CD4-positive, alpha-beta T cell treated with Interleukin-10 for 1 hour (primary cell): ENCODE measurements around the gene NFE2L3.
"Not testable (repeated sequence)": the region's sequence is repeated elsewhere in the genome, so short reads cannot be mapped to it uniquely, and the experiment has no call there.

Source experiments
- DNase-seq: peaks from one replicate; pipeline ENCODE4 v3.0.0-alpha.2; 2020

NFE2L3 gene

GRCh38 chr7:26147646-26148306 lies 4.2 kb upstream of the NFE2L3 start:
- DNase-seq: not testable (repeated sequence)

- DNase-seq: not testable (repeated sequence)
These were observed 3.7 kb upstream of the NFE2L3 start for GRCh38 chr7:26148307-26148700.

- no peak for DNase-seq
These were observed 2.5 kb upstream of the NFE2L3 start for GRCh38 chr7:26149391-26149977.

- no peak for DNase-seq
These were observed 902 bp upstream of the NFE2L3 start for GRCh38 chr7:26151096-26151495.

GRCh38 chr7:26151650-26151952 lies 397 bp upstream of the NFE2L3 start:
- no peak for DNase-seq

- DNase-seq: not testable (repeated sequence)
These were observed 813 bp downstream of the NFE2L3 start for GRCh38 chr7:26152782-26153240.

GRCh38 chr7:26153241-26153822 lies 1.3 kb downstream of the NFE2L3 start:
- DNase-seq: no peak

GRCh38 chr7:26153823-26154783 lies 2.1 kb downstream of the NFE2L3 start:
- DNase-seq: peak; percentile 51

GRCh38 chr7:26155531-26156375 lies 3.8 kb downstream of the NFE2L3 start:
- no peak for DNase-seq

- peak; percentile 85 for DNase-seq
These were observed 4.7 kb downstream of the NFE2L3 start for GRCh38 chr7:26156451-26157420.

- no peak for DNase-seq
These were observed 5.6 kb downstream of the NFE2L3 start for GRCh38 chr7:26157520-26158105.

- DNase-seq: no peak
These were observed 7.2 kb downstream of the NFE2L3 start for GRCh38 chr7:26159243-26159642.

- no peak for DNase-seq
These were observed 8.9 kb downstream of the NFE2L3 start for GRCh38 chr7:26160896-26161295.

- DNase-seq: no peak
These were observed 10.4 kb downstream of the NFE2L3 start for GRCh38 chr7:26162431-26162830.

- DNase-seq: not testable (repeated sequence)
These were observed 11.8 kb downstream of the NFE2L3 start for GRCh38 chr7:26163804-26164203.

GRCh38 chr7:26165950-26166683 lies 14.1 kb downstream of the NFE2L3 start:
- DNase-seq: no peak

GRCh38 chr7:26166684-26167266 lies 14.8 kb downstream of the NFE2L3 start:
- DNase-seq: no peak

- DNase-seq: peak; percentile 70
These were observed 15.4 kb downstream of the NFE2L3 start for GRCh38 chr7:26167303-26167934.

GRCh38 chr7:26168458-26169023 lies 16.5 kb downstream of the NFE2L3 start:
- DNase-seq: no peak
